ENCODE results near the gene LDLRAD4.

- TF ChIP-seq FOXM1 (IDR thresholded peaks at IDR 0.05; ENCODE audit: low read depth) (no peak), TAF1 (IDR thresholded peaks at IDR 0.05; ENCODE audit: borderline replicate concordance, low read depth, low read length) (no peak), EZH2phosphoT487 (IDR thresholded peaks at IDR 0.05; ENCODE audit: borderline replicate concordance, low read depth) (no peak), CTCF (IDR thresholded peaks at IDR 0.05) (no peak), REST (IDR thresholded peaks at IDR 0.05; ENCODE audit: low read depth, low read length) (no peak), GABPA (IDR thresholded peaks at IDR 0.05; ENCODE audit: low read depth) (no peak), YY1 (IDR thresholded peaks at IDR 0.05; ENCODE audit: low read depth) (no peak), MXI1 (IDR thresholded peaks at IDR 0.05; ENCODE audit: low read depth, low read length) (no peak), POLR2AphosphoS5 (IDR thresholded peaks at IDR 0.05; ENCODE audit: low read depth, low read length) (no peak), CHD2 (IDR thresholded peaks at IDR 0.05; ENCODE audit: low read length, partially characterized antibody) (no peak), GATA2 (CRISPR knock-in tag; IDR thresholded peaks at IDR 0.05) (no peak)
Observed at GRCh38 chr18:13493725-13494124, 275.2 kb downstream of the LDLRAD4 start.

All from SK-N-SH (cell line).